ENCODE measurements around the gene MTR. TPM values are rescaled to one million over a fixed set of nuclear protein-coding genes. Genes with fewer than 3 reads are reported as not detected.
A peak's percentile ranks its signal among the peaks of the same experiment; 100 is the strongest.

MTR gene
- total and polyA plus RNA-seq, 11 donors = 11.8 to 84.2 (median 47.4) TPM

DNA sequence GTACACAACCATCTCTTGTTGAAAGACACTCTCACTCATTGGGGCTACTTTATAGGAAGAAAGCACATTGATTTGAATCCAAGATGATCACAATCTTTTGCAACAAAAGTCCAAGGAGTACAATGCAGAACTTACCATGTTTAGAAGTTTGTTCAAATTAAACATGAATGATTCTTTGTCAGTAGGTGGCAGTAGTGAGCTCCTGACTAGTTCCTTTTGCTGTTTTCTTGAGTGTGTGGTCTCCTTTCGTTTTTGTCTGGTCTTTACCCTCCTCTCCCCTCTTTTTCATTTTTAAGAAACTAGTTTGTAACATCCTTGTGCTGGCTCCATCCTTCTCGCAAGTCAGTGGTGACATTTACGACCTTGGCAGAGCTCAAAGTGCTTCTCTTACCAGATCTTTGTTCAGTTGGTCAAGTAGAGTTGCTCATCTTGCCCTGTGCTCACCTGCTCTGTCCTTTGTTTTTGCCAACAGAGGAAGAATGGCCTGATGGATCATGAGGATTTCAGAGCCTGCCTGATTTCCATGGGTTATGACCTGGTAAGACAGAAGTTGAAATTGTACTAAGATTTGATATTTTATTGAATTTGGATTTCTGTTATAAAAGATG, 35.7 kb upstream of the MTR start:
- Histone ChIP-seq H3K27ac (peak overlapping the region in 2 of 12 donors; percentile 1 to 11), H3K36me3 (peaks cover 0 to 85% (median 60%) of the 10 kb centered on the region in 9 donors), H3K4me1 (peaks cover 0 to 32% (median 0%) of the 10 kb centered on the region in 12 donors), H3K4me3 (no peak overlapping the region), H3K9me3 (no peaks in the 10 kb centered on the region), H3K27me3 (no peaks in the 10 kb centered on the region)
- WGBS, 4 donors = 32 to 45% (median 42%) methylated on average over 3 of the region's 3 CpGs
- no peak for ATAC-seq
- no peak for TF ChIP-seq POLR2A (IDR thresholded peaks at IDR 0.05)
- TF ChIP-seq, protein P1, sequence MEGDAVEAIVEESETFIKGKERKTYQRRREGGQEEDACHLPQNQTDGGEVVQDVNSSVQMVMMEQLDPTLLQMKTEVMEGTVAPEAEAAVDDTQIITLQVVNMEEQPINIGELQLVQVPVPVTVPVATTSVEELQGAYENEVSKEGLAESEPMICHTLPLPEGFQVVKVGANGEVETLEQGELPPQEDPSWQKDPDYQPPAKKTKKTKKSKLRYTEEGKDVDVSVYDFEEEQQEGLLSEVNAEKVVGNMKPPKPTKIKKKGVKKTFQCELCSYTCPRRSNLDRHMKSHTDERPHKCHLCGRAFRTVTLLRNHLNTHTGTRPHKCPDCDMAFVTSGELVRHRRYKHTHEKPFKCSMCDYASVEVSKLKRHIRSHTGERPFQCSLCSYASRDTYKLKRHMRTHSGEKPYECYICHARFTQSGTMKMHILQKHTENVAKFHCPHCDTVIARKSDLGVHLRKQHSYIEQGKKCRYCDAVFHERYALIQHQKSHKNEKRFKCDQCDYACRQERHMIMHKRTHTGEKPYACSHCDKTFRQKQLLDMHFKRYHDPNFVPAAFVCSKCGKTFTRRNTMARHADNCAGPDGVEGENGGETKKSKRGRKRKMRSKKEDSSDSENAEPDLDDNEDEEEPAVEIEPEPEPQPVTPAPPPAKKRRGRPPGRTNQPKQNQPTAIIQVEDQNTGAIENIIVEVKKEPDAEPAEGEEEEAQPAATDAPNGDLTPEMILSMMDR (IDR thresholded peaks at IDR 0.05) = peak; percentile 42 to 73 (median 61)
- DNase-seq = no peak
- intact Hi-C loops (cut with DNase I) = no loop called here

DNA sequence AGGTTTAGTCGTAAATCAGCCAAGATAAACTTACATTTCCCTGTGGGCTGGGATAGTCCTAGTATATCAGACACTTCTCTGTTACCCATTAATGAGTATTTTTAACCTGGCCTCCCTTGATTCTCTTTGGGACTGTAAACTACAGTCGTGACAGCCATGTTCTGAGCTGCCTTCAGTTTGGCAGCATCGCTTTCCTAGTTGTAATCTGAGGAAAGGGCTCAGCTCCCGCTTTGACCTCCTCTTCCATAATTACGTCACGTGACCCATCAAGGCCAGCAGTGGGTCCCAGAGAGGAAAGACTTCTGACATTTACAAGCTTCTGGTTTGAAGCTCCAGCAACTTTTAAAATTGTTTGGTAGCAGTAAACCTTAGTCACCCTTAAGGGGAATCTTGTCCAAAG, 34.6 kb upstream of the MTR start:
- TF ChIP-seq, protein P1 (IDR thresholded peaks at IDR 0.05) = no peak
- TF ChIP-seq POLR2A (IDR thresholded peaks at IDR 0.05) = no peak
- H3K4me3 ChIP-seq = no peak overlapping the region
- intact Hi-C loops (cut with DNase I) = loop anchor here in 2 of 10 donors (5.0 to 10.0 kb wide), 2 partner anchors 104 to 627 kb away; no protein-coding TSS in a partner anchor
- H3K4me1 ChIP-seq = peaks cover 0 to 25% (median 0%) of the 10 kb centered on the region in 12 donors
- no peaks in the 10 kb centered on the region for H3K9me3 ChIP-seq
- ATAC-seq (peak in 2 of 4 donors; percentile 8 to 15), DNase-seq (no peak)
- H3K27ac ChIP-seq = peak overlapping the region in 4 of 12 donors; percentile 4 to 46 (median 12)
- H3K27me3 ChIP-seq = no peaks in the 10 kb centered on the region
- H3K36me3 ChIP-seq = peaks cover 0 to 85% (median 49%) of the 10 kb centered on the region in 9 donors
- 58 to 61% (median 59%) methylated on average over 6 of the region's 6 CpGs for WGBS, 4 donors

DNA sequence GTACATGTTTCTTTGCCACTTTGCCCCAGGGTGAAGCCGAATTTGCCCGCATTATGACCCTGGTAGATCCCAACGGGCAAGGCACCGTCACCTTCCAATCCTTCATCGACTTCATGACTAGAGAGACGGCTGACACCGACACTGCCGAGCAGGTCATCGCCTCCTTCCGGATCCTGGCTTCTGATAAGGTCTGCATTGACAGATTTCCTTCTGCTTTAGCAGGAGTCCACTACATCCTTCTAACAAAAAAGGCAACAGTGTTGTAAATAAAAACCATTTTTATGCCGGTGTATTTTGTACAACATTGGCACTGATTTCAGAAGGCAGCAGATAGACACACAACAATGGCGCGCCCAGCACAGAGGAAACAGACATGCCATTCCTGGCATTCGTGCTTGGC, 34.1 kb upstream of the MTR start:
- DNase-seq = no peak

More for the DNA sequence above, 34.1 kb upstream of the MTR start:
- no peaks in the 10 kb centered on the region for H3K27me3 ChIP-seq
- no peaks in the 10 kb centered on the region for H3K9me3 ChIP-seq
- H3K27ac ChIP-seq = peak overlapping the region in 3 of 12 donors; percentile 4 to 46 (median 12)
- peak in 2 of 4 donors; percentile 3 to 7 for ATAC-seq
- 71 to 85% (median 82%) methylated on average over 14 of the region's 14 CpGs for WGBS, 4 donors
- H3K36me3 ChIP-seq = peaks cover 0 to 89% (median 49%) of the 10 kb centered on the region in 9 donors
- TF ChIP-seq, protein P1 (IDR thresholded peaks at IDR 0.05) = no peak
- TF ChIP-seq POLR2A (IDR thresholded peaks at IDR 0.05) = no peak
- intact Hi-C loops (cut with DNase I) = loop anchor here in 2 of 10 donors (5.0 to 10.0 kb wide), 2 partner anchors 104 to 626 kb away; no protein-coding TSS in a partner anchor
- H3K4me3 ChIP-seq = no peak overlapping the region
- peaks cover 0 to 25% (median 0%) of the 10 kb centered on the region in 12 donors for H3K4me1 ChIP-seq

Measured in heart left ventricle (tissue), 16 donors.